Upper lobe of left lung (tissue), 6 donors: ENCODE results near the gene MMP28. TPM values are rescaled to one million over a fixed set of nuclear protein-coding genes. Genes with fewer than 3 reads are reported as not detected.

ENCODE experiments used
- ATAC-seq, 2 donors: fragments of 200-7000 bp; cut with Tn5 transposase; one replicate each; pipeline ENCODE4 v1.9.1; 2022; ENCODE audit warnings: mild to moderate bottlenecking in 2 of 2, moderate library complexity in 2 of 2; ENCODE audit not compliant: low FRiP score in 2 of 2
- DNase-seq, 2 donors: peaks; one replicate each; pipeline ENCODE4 v3.0.0-alpha.2; 2019 to 2020
- H3K27ac ChIP-seq, 4 donors: fragments of 200-600 bp; sonication (generic); one replicate each; pipeline ENCODE4 v1.5.1; 2016 to 2019
- H3K27me3 ChIP-seq, 4 donors: fragments of 200-600 bp; sonication (generic); one replicate each; pipeline ENCODE4 v1.5.1; 2017 to 2019
- H3K36me3 ChIP-seq, 4 donors: fragments of 200-600 bp; sonication (generic); one replicate each; pipeline ENCODE4 v1.5.1; 2016 to 2019
- H3K4me1 ChIP-seq, 4 donors: fragments of 200-600 bp; sonication (generic); one replicate each; pipeline ENCODE4 v1.5.1; 2018 to 2019
- H3K4me3 ChIP-seq, 4 donors: fragments of 200-600 bp; sonication (generic); one replicate each; pipeline ENCODE4 v1.5.1; 2017 to 2019; ENCODE audit warnings: mild to moderate bottlenecking in 2 of 4, moderate library complexity in 1 of 4
- H3K9me3 ChIP-seq, 4 donors: fragments of 200-600 bp; sonication (generic); one replicate each; pipeline ENCODE4 v1.5.1; 2018 to 2019
- CTCF ChIP-seq, 6 experiments: fragments of 450-650 bp in 4 of 6; fragments of 200-600 bp in 2 of 6; sonication (generic) in 2 of 6; IDR thresholded peaks; one replicate each; pipeline ENCODE4 v1.5.1; 2016 to 2019; ENCODE audit warnings: antibody characterized with exemption in 6 of 6
- EP300 ChIP-seq, 4 donors: sonication (generic); formaldehyde crosslinking; IDR thresholded peaks; one replicate each; pipeline ENCODE4 v1.5.1; 2017; ENCODE audit warnings: antibody characterized with exemption in 4 of 4, control low read depth in 2 of 4
- POLR2A ChIP-seq, 4 donors: fragments of 450-650 bp; IDR thresholded peaks; one replicate each; pipeline ENCODE4 v1.5.1; 2016 to 2017; ENCODE audit warnings: antibody characterized with exemption in 4 of 4, mild to moderate bottlenecking in 2 of 4
- POLR2AphosphoS5 ChIP-seq, 2 donors: sonication (generic); formaldehyde crosslinking; IDR thresholded peaks; one replicate each; pipeline ENCODE4 v1.5.1; 2017; ENCODE audit warnings: antibody characterized with exemption in 2 of 2
- WGBS, 2 donors: methylation state at CpG; one replicate each; pipeline ENCODE4 v1.1.5; 2017 to 2018; 5-methylcytosine and 5-hydroxymethylcytosine counted together
- total RNA-seq, 6 donors: library from RNA; depleted of rRNA in 4 of 6; stranded (reverse); fragments of >200 nt in 4 of 6; gene quantifications; one replicate each; pipeline versions ENCODE4 v1.1.0 to v1.2.1, GENCODE V29; 2016 to 2021
- donor health status: DM: no; HTN: no; CAD: no; lungs with moderate emphysema.
- donor health status: DM: no; HTN: yes; CAD: no; lungs with severe emphysema.

Gene MMP28
- total RNA-seq, 6 donors from 2014 or later = 51.1 to 134 (median 98.5) TPM

- DNase-seq (no peak), ATAC-seq (no peak)
- no peaks in the 10 kb centered on the region for H3K9me3 ChIP-seq
- 52 to 65% methylated on average over 1 of the region's 1 CpG for WGBS, 2 donors
- H3K36me3 ChIP-seq = peaks cover 0 to 51% (median 10%) of the 10 kb centered on the region in 4 donors
- H3K4me1 ChIP-seq = peaks cover 16 to 35% (median 26%) of the 10 kb centered on the region in 4 donors
- TF ChIP-seq POLR2A (IDR thresholded peaks at IDR 0.05) (no peak), CTCF (IDR thresholded peaks at IDR 0.05) (no peak), EP300 (IDR thresholded peaks at IDR 0.05) (no peak), POLR2AphosphoS5 (IDR thresholded peaks at IDR 0.05) (no peak)
- no peaks in the 10 kb centered on the region for H3K27me3 ChIP-seq
- no peak overlapping the region for H3K27ac ChIP-seq
- H3K4me3 ChIP-seq = no peak overlapping the region
Observed at GRCh38 chr17:35817196-35817595, 21.8 kb upstream of the MMP28 start.

GRCh38 chr17:35816723-35817122 is 21.3 kb upstream of the MMP28 start:
- Histone ChIP-seq H3K9me3 (no peaks in the 10 kb centered on the region), H3K27me3 (no peaks in the 10 kb centered on the region), H3K4me1 (peaks cover 21 to 39% (median 30%) of the 10 kb centered on the region in 4 donors), H3K4me3 (no peak overlapping the region), H3K27ac (no peak overlapping the region), H3K36me3 (peaks cover 0 to 46% (median 10%) of the 10 kb centered on the region in 4 donors)
- no peak for ATAC-seq
- 73 to 74% methylated on average over 5 of the region's 5 CpGs for WGBS, 2 donors
- no peak for TF ChIP-seq EP300 (IDR thresholded peaks at IDR 0.05)
- TF ChIP-seq POLR2A (IDR thresholded peaks at IDR 0.05) = no peak
- TF ChIP-seq POLR2AphosphoS5 (IDR thresholded peaks at IDR 0.05) = no peak
- TF ChIP-seq CTCF (IDR thresholded peaks at IDR 0.05) = no peak
- peak in 1 of 2 donors; percentile 49 for DNase-seq

GRCh38 chr17:35812456-35812855 is 17.0 kb upstream of the MMP28 start:
- peaks cover 40 to 58% (median 50%) of the 10 kb centered on the region in 4 donors for H3K4me1 ChIP-seq
- H3K4me3 ChIP-seq = no peak overlapping the region
- 70 to 81% methylated on average over 5 of the region's 5 CpGs for WGBS, 2 donors
- no peaks in the 10 kb centered on the region for H3K9me3 ChIP-seq
- TF ChIP-seq CTCF (IDR thresholded peaks at IDR 0.05) = no peak
- TF ChIP-seq POLR2A (IDR thresholded peaks at IDR 0.05) = no peak
- TF ChIP-seq POLR2AphosphoS5 (IDR thresholded peaks at IDR 0.05) = no peak
- no peak for TF ChIP-seq EP300 (IDR thresholded peaks at IDR 0.05)
- DNase-seq (no peak), ATAC-seq (no peak)
- no peaks in the 10 kb centered on the region for H3K27me3 ChIP-seq
- H3K36me3 ChIP-seq = peaks cover 0 to 5% (median 2%) of the 10 kb centered on the region in 4 donors
- no peak overlapping the region for H3K27ac ChIP-seq

GRCh38 chr17:35811759-35812158 is 16.3 kb upstream of the MMP28 start:
- Histone ChIP-seq H3K9me3 (no peaks in the 10 kb centered on the region), H3K27ac (no peak overlapping the region), H3K36me3 (peaks cover 0 to 4% (median 0%) of the 10 kb centered on the region in 4 donors), H3K4me1 (peaks cover 35 to 52% (median 44%) of the 10 kb centered on the region in 4 donors), H3K4me3 (no peak overlapping the region), H3K27me3 (no peaks in the 10 kb centered on the region)
- ATAC-seq (no peak), DNase-seq (no peak)
- 76 to 78% methylated on average over 6 of the region's 6 CpGs for WGBS, 2 donors
- no peak for TF ChIP-seq POLR2A (IDR thresholded peaks at IDR 0.05)
- TF ChIP-seq POLR2AphosphoS5 (IDR thresholded peaks at IDR 0.05) = no peak
- no peak for TF ChIP-seq CTCF (IDR thresholded peaks at IDR 0.05)
- TF ChIP-seq EP300 (IDR thresholded peaks at IDR 0.05) = no peak

- Histone ChIP-seq H3K36me3 (no peaks in the 10 kb centered on the region), H3K9me3 (no peaks in the 10 kb centered on the region), H3K27ac (peak overlapping the region; percentile 90 to 99 (median 92)), H3K4me3 (peak overlapping the region; percentile 63 to 91 (median 83)), H3K27me3 (no peaks in the 10 kb centered on the region), H3K4me1 (peaks cover 30 to 46% (median 40%) of the 10 kb centered on the region in 4 donors)
- DNase-seq (no peak), ATAC-seq (peak in 1 of 2 donors; percentile 26)
- TF ChIP-seq POLR2AphosphoS5 (IDR thresholded peaks at IDR 0.05) (no peak), POLR2A (IDR thresholded peaks at IDR 0.05) (no peak), CTCF (IDR thresholded peaks at IDR 0.05) (no peak), EP300 (IDR thresholded peaks at IDR 0.05) (no peak)
- 0 to 1% methylated on average over 8 to 17 of the region's 24 CpGs for WGBS, 2 donors
Observed at GRCh38 chr17:35809855-35810461, 14.5 kb upstream of the MMP28 start.
